Bronchial epithelial cell (primary cell): ENCODE results near the gene IRF3. TPM values are rescaled to one million over a fixed set of nuclear protein-coding genes. Genes with fewer than 3 reads are reported as not detected.

Experiments
- DNase-seq: peaks from one replicate; pipeline ENCODE4 v3.0.0-alpha.2; 2010; ENCODE audit warnings: low read depth
- FAIRE-seq: peaks from 2 replicates; lab custom pipeline; 2011; peaks lifted over from hg19 to GRCh38; lab: Jason Lieb, UNC
- H3K27me3 ChIP-seq: 2 replicates; pipeline ENCODE4 v1.5.1; 2011; ENCODE audit warnings: low read length; ENCODE audit not compliant: control insufficient read depth, insufficient read depth
- H3K36me3 ChIP-seq: 2 replicates; pipeline ENCODE4 v1.5.1; 2011; ENCODE audit warnings: low read length; ENCODE audit not compliant: control insufficient read depth, insufficient read depth
- H3K4me3 ChIP-seq: 2 replicates; pipeline ENCODE4 v1.5.1; 2011; ENCODE audit warnings: mild to moderate bottlenecking, low read depth, low read length, control low read depth
- CTCF ChIP-seq: IDR thresholded peaks from 2 replicates; pipeline ENCODE4 v1.5.1; 2011; ENCODE audit warnings: mild to moderate bottlenecking, moderate library complexity, low read length, control low read depth, inconsistent platforms; ENCODE audit not compliant: insufficient read depth, severe bottlenecking
- total RNA-seq: library from RNA; depleted of rRNA; stranded (reverse); fragments of >200 nt; gene quantifications from 2 replicates; pipeline ENCODE4 v1.2.1, GENCODE V29; 2014

The IRF3 gene
- total RNA-seq, 1 donor from 2014 or later = 128 TPM

GRCh38 chr19:49676784-49677230, 11.2 kb upstream of the IRF3 start:
- Histone ChIP-seq H3K27me3 (no peaks in the 10 kb centered on the region), H3K4me3 (peak overlapping the region; percentile 100), H3K36me3 (peaks cover 10% of the 10 kb centered on the region)
- TF ChIP-seq CTCF = no peak
- DNase-seq = peak; percentile 99
- peak; percentile 95 for FAIRE-seq

- no peak for TF ChIP-seq CTCF
- Histone ChIP-seq H3K36me3 (peaks cover 8% of the 10 kb centered on the region), H3K4me3 (peak overlapping the region; percentile 27), H3K27me3 (no peaks in the 10 kb centered on the region)
- FAIRE-seq (no peak), DNase-seq (peak; percentile 83)
Measured at GRCh38 chr19:49676136-49676783, 10.6 kb upstream of the IRF3 start.

- DNase-seq (peak; percentile 35), FAIRE-seq (no peak)
- H3K27me3 ChIP-seq = no peaks in the 10 kb centered on the region
- H3K36me3 ChIP-seq = peaks cover 4% of the 10 kb centered on the region
- H3K4me3 ChIP-seq = no peak overlapping the region
- TF ChIP-seq CTCF = peak; percentile 97
Measured at GRCh38 chr19:49672131-49672919, 6.7 kb upstream of the IRF3 start.

GRCh38 chr19:49669516-49669915, 3.9 kb upstream of the IRF3 start:
- TF ChIP-seq CTCF = no peak
- Histone ChIP-seq H3K27me3 (no peaks in the 10 kb centered on the region), H3K4me3 (no peak overlapping the region), H3K36me3 (peaks cover 4% of the 10 kb centered on the region)
- no peak for FAIRE-seq
- DNase-seq = no peak

GRCh38 chr19:49667473-49667872, 1.8 kb upstream of the IRF3 start:
- TF ChIP-seq CTCF = no peak
- Histone ChIP-seq H3K36me3 (peaks cover 6% of the 10 kb centered on the region), H3K27me3 (no peaks in the 10 kb centered on the region), H3K4me3 (no peak overlapping the region)
- DNase-seq = no peak
- FAIRE-seq = no peak

- Histone ChIP-seq H3K27me3 (no peaks in the 10 kb centered on the region), H3K36me3 (peaks cover 16% of the 10 kb centered on the region), H3K4me3 (peak overlapping the region; percentile 68)
- no peak for TF ChIP-seq CTCF
- FAIRE-seq (no peak), DNase-seq (no peak)
Measured at GRCh38 chr19:49666120-49666444, 425 bp upstream of the IRF3 start.
